ENCODE results near the gene HES6.

- TF ChIP-seq, protein P1, sequence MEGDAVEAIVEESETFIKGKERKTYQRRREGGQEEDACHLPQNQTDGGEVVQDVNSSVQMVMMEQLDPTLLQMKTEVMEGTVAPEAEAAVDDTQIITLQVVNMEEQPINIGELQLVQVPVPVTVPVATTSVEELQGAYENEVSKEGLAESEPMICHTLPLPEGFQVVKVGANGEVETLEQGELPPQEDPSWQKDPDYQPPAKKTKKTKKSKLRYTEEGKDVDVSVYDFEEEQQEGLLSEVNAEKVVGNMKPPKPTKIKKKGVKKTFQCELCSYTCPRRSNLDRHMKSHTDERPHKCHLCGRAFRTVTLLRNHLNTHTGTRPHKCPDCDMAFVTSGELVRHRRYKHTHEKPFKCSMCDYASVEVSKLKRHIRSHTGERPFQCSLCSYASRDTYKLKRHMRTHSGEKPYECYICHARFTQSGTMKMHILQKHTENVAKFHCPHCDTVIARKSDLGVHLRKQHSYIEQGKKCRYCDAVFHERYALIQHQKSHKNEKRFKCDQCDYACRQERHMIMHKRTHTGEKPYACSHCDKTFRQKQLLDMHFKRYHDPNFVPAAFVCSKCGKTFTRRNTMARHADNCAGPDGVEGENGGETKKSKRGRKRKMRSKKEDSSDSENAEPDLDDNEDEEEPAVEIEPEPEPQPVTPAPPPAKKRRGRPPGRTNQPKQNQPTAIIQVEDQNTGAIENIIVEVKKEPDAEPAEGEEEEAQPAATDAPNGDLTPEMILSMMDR (IDR thresholded peaks at IDR 0.05) = no peak
- TF ChIP-seq POLR2A (IDR thresholded peaks at IDR 0.05) = no peak
Observed at GRCh38 chr2:238267884-238268680, 28.2 kb upstream of the HES6 start.

All from uterus (tissue), 2 donors.